GM19372 (cell line): ENCODE results near the gene LIPH.
"Not testable (repeated sequence)": the region's sequence is repeated elsewhere in the genome, so short reads cannot be mapped to it uniquely, and the experiment has no call there.

Source experiments
- ATAC-seq: cut with Tn5 transposase; IDR thresholded peaks from one replicate; pipeline ENCODE4 v1.9.1; 2021; ENCODE audit warnings: mild to moderate bottlenecking, low read depth, moderate library complexity; ENCODE audit not compliant: unreplicated experiment

Gene LIPH

DNA sequence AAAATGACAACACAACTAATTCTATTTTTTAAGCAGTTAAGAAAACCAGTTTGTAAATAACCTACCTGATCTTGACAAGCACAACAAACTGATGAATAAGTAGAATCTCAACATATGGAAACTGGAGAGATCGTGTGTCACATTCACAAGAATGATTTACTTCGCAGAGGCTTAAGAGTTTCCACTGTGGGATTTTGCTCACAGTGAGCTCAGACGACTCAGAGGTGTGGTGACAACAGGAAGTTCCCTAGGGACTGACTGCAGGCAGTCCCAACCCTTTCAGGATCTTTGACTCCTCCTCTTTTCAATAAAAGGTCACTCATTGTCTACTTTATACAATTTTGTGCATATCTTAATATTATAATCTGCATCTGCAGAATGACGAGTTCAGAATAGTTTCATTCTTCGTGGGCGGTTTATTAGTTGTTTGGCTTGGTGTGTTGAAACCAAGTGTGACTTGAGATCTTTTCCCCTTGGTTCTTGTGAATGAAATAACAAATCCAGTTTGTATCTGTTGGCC, at the start of gene LIPH:
Gene LIPH, minus strand, starts transcription at position 231 of the 520 bp plus-strand sequence. Its CDS starts 117 bp downstream, at position 114.
- peak; percentile 82 for ATAC-seq

DNA sequence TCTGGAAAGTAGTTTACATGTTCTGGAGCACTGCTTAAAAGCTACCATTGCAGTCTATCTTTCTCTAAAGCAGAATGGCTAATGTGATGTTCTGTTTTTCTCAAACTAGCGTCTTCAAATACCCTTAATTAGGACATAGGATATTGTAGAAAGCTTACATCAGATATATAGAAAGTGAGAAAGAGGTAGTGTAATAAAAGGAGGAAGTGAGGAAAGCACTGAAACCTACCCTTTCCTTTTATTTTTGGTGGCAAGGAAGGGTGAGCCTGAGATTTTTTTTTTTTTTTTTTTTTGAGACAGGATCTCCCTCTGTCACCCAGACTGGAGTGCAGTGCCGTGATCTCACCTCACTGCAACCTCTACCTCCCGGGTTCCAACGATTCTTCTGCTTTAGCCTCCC, 43.1 kb upstream of the LIPH start:
- no peak for ATAC-seq

DNA sequence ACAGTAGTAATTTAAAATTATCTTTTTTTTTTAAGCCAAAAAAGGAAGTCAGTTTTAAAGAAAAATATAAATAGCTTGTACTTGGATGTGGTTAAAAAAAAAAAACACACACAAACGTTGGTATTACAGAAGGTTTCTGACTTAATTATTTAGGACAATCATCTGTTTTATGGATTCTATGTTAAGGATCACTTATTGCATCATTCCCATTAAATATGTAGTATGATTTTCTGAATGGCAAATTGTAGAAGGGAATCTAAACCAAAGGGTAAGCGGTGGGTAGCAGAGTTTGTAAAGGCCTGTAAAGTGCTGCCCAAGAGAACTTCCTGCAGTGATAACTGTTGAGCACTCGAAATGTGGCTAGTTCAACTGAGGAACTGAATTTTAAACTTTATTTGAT, 41.7 kb upstream of the LIPH start:
- no peak for ATAC-seq

DNA sequence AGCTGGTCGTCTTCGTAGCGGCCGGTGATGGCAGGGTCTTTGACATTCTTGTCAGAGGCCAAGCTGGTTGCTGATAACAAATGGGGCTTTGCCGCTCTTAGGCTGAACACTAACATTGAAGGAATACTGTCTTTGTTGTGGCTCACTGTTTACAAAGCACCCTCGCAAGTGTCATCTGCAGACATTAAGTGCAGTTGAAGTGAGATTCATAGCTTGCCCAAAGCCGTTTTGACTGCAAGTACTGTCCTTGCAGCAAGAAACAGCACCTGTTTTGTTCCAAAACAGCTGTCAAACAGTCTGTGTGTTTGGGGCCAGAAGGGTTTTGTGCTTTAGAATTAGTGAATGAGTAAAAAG, 34.3 kb upstream of the LIPH start:
- ATAC-seq: no peak

DNA sequence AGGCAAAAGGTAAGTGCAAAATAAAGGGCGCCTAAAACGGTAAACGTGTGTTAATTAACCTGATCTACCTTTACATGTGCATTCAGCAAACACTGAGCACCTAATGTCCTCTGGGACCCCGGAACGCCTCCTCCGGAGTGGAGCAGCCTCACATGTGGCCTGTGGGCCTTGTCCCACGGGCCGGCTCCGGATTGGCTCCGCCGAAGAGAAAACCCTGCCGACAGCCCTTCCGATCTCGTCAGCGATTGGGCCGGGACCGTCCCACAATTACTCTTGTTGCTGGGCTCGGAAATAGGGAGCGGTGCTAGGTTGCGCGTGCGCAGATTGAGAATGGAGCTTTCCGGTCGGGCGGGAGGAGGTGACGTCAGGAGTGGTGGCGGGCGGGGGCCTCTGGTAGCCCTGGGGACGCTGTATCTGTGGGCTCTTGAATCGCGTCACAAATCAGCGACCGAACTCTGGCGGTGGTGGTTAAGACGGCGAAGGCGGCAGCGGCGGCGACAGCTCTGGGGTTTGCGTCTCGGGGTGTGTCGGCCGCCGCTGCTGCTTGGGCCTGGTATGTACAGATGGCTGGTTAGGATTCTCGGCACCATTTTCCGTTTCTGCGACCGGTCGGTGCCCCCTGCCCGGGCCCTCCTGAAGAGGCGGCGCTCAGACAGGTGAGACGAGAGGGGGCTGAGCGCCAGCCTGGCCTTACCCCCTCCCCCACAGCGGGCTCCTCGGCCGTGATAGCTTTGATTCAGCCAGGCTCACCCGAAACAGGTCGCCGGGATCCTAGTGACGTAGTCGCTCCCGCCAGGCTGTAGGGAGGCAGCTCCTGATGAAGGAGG, 33.7 kb upstream of the LIPH start, which contains the start of gene SENP2:
Gene SENP2, plus strand, starts transcription at position 437 of the 827 bp plus-strand sequence. Its CDS starts 119 bp downstream, at position 556.
- peak; percentile 97 for ATAC-seq

DNA sequence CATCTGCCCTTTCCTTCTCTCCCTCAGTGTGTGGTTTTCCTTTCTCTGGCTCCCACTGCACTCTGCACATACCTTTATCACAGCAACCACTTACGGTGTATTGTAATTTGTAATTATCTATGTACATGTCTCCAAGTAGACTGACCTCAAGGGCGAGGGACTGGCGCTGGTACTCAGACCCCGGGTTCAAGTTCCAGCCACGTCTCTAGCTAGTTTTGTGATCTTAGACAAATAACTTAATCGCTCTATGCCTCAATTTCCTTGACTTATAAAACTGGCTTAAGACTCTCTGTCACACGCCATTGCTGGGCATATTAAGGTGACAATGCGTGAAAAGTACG, 33.1 kb upstream of the LIPH start:
- ATAC-seq: no peak

DNA sequence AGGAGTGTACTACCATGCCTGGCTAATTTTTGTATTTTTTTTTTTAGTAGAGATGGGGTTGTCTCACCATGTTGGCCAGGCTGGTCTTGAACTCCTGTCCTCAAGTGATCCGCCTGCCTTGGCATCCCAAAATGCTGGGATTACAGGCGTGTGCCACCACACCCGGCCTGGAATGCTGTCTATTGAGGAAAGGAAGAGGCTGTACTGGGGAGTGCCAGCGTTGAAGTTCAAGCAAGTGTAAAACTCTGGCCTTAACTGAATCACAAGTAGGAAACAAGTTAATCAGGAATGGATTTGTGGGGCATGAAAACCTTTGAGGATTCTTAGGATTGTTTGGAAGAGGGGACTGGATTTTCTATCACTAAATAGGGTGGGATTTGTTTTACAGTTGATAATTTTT, 32.3 kb upstream of the LIPH start:
- ATAC-seq: no peak

DNA sequence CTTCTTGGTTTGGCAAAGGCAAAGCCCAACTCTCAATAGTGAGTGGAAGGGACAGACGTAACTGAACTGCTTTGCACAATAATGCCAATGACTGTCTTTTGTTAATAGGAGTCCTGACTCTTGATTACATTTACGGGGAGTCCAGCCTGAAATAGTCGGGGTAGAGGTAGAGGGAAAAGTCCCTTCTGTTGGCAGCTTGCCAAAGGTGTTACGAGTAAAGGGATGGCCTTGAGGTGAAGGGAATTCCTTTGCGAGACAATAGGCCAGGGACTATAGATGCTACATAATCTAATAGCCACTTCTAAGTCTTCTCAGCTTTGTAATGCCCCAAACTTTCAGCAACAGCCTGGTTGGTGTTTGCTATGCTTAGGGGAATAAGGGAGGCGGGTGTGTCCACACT, 31.5 kb upstream of the LIPH start:
- ATAC-seq: no peak

DNA sequence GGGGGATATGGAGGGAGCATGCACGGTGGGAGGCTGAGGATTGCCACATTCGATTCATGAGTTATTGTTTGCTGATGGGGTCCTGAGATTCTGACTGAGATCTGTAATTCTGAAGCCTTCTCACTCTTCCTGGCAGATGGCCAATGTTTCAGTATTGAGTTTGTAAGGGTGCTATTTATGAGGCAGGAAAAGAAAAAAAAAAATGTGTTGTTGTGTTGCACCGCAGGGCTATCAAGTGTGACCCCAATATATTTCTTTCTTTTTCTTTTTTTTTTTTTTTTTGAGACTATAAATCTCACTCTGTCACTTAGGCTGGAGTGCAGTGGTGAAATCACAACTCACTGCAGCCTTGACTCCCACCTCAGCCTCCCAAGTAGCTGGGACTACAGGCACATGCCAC, 30.5 kb upstream of the LIPH start:
- ATAC-seq: no peak

DNA sequence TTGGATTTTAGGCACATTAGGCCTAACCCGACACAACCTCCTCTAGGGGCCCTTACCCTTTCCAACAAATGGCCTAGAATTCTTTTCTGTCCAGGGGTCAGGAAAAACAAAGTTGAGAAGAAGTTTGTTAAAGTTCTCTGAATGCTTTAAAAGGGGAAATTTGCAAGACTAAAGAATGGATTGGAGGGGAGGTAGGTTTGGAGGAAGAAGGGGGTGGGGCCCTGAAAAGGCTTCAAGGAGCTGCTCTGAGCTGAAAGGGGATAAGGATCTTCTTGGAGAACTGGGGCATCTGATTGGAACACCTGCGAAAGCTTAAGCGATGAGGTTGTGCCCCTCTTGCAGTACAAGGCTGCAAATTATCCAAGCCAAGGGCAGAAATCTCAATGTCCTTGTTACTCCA, 29.8 kb upstream of the LIPH start:
- no peak for ATAC-seq

DNA sequence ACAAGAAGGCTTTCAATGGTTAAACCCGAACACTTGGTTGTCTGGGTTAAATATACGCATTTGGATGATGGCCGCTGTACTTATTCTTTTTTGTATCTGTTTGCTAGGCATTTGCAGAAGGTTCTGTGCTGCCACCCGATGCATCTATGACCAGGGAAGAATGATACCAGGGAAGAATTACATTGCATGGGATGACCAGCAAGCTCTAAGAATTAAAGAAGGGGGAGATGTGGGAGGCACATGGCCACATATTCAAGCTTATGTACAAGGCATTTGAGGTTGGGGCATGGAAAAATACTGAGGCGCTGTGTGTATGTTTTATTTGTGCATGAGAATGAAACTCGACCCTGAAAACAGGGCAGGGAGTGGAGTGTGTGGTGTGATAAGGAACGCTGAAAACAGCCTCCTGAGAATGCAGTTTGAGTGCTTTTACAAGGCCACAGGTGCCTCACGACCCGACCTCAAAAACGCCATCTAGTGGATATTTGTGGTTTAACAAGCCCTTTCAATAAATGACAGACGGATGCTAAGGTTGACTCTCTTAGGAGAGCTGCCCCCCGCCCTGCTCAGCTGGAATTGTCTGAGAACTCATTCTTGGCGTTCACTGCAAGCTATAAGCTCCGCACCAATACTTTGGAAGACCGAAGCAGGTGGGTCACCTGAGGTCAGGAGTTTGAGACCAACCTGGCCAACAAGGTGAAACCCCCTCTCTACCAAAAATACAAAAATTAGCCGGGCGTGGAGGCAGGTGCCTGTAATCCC, 22.9 kb upstream of the LIPH start:
- not testable (repeated sequence) for ATAC-seq

DNA sequence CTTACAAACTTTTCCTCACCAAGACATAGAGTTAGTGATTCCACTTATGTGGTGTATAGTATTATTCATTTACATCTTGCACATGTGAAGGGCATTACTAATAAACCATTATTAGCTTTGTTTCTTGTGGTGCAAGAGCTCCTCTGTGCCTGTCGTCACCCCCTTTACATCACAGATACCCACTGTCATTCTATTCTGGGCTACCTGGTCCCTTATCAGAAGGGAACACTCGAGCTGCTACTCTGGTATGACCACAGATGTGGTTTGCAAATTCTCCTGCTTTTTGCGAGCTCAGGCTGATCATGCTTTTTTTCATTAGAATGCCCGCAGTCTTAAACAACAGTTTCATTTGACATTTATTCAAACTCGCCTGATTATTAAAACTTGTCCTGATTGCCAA, 19.8 kb upstream of the LIPH start:
- no peak for ATAC-seq

DNA sequence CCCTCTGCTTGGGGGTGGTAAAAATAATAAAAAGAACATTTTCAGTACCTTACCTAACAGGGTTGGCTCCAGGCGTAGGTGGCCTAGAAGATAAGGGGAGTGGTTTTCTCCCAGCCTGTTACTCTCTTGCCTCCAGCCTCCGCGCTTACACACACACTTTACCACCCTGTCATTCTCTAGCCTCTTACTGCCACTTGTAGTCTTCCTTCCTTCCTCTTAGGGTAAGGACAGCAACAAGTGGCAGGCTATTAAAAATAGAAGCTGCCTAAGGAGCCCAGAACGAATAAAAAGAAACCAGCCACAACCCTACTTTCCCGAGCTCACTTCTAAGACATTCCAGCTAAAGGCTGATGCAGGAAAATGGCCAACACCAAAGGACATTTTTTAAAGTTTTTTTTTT, 9.6 kb upstream of the LIPH start:
- no peak for ATAC-seq

DNA sequence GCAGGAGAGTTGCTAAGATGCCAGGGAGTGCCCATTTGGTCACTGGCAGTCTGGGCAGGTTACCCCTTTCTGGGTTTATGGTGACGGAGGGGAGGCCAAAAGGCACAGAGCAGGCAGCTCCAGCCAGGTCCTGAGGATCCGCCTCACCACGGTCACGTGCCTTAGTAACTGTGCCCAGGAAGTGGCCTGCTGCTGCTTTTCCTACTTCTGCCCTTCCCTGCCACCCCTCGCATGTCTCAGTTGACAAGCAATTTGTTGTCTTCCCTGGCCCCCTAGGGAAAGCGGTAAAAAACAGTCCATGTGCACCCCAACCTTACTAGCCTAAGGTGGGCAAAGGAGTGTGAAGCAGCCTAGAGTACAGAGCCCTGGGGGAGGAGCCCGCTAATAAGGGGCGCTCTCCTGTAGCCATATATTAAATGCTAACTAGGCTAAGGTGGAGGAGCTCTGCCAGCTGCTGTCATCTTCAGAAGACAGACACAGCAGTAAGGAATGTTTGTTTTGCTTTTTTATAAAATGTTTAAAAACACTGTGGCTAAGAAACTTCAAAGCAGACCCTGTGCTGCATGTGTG, 9.1 kb upstream of the LIPH start:
- no peak for ATAC-seq

DNA sequence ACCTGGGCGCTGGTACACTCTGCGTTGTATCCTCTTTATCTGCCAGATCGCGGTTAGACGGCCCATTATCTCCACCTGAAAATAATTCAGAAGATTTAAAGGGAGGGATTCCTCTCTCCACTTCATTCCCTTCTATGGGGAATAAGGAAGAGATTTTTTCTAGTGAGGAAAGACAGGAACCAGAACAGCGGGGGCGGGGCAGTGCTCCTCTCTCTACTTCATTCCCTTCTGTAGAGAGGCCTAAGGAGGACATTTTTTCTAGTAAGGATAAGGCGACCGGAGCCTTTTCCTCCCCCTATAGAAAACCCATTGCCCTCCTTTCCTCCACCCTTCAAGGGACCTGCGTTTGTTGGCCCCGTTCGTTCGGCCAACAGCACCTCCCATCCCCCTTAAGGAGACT, 8.3 kb upstream of the LIPH start:
- no peak for ATAC-seq

DNA sequence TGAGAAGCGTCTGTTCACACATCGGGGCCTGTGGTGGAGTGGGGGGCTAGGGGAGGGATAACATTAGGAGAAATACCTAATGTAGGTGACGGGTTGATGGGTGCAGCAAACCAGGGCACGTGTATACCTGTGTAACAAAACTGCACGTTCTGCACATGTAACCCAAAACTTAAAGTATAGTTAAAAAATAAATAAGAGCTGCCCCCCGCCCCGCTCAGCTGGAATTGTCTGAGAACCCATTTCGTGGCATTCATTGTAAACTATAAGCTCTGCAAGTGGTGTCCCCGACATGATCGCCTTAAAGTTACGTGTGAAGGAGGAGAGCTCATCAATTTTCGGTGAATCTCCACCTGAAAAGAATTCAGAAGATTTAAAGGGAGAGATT, 7.3 kb upstream of the LIPH start:
- no peak for ATAC-seq

DNA sequence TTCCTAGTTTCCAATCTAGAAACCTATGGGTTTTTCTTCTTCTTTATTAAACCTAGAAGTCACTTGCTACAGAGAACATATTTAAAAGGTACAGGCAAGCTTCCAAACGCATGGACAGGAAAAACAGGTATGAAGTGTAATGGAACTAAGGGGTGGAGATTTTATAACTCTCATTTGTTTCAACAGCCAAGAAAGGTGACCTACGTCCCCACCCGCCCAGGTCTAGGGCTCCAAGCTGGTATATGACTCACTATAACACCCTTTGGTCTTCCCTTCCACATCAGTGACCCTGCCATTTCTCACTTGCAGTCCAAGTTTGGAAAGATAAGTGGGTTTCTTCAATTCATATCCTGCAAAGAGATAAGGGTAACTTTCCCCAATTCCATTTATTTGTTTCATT, 6.0 kb upstream of the LIPH start:
- peak; percentile 16 for ATAC-seq

DNA sequence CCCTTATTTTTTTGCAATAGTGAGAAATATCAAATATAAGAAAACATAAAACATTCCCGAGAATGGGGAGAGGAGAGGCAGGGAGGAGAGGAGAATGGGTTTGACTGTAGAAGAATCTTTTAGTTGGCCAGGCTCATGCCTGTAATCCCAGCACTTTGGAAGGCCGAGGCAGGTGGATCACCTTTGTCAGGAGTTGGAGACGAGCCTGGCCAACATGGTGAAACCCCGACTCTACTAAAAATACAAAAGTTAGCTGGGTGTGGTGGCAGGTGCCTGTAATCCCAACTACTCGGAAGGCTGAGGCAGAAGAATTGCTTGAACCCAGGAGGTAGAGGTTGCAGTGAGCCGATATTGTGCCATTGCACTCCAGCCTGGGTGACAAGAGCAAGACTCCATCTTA, 4.3 kb upstream of the LIPH start:
- ATAC-seq: not testable (repeated sequence)

DNA sequence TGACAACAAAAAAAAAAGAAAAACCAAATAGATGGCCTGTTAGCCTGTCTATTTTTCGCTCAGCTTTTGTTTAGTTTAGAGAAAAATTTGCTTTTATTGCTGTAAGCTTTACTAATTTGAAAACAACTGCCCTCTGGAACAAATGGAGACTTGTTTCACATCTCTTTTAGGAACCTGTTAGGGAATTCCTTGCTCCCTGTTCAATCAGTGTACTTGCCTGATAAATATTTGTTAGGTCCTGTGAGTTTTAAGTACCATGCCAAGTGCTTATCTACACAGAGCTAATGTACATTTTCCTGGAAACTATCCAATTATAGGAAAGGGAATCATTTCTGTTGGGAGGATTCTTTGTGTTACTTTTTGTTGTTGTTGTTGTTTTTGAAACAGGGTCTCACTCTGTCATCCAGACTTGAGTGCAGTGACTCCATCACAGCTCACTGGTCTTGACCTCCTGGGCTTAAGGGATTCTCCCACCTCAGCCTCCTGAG, 3.5 kb upstream of the LIPH start:
- ATAC-seq: no peak

DNA sequence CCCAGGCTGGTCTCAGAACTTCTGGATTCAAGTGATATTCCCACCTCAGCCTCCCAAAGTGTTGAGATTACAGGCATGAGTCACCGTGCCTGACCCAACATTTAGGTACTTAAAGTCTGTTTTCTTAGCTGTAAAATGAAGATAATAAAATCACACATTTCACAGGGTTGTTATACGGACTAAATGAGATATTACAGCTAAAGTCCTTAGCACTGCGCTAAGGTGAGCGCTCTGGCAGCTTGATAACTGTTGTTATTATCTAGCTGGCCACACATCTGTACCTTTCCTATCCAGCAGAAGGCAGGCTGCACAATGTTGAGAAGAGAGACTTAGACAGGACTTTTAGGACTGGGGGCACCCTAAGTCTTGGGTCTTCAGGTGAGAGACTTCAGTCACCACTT, 2.7 kb upstream of the LIPH start:
- no peak for ATAC-seq

DNA sequence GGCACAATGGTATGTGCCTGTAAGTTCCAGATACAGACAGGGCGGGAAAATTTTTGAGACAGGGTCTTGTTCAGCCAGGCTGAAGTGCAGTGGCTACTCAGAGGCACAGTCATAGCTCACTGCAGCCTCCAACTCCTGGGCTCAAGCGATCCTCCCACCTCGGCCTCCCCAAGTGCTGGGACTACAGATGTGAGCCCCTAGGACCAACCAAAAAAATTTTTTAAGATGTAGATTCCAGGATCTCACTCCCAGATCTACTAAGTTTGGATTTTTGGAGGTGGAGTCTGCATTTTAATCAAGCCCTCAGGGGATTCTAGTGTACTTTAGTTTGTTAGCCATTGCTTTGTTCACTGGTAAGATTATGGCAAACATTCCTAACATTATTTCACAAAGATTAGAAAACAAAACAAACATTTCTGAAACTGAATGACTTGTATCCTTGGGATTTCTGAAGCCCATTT, 2.7 kb downstream of the LIPH start:
- no peak for ATAC-seq
